HG02943 (cell line): ENCODE measurements around the gene EEFSEC.

Experiments
- ATAC-seq: cut with Tn5 transposase; IDR thresholded peaks from one replicate; pipeline ENCODE4 v1.9.1; 2021; ENCODE audit warnings: mild to moderate bottlenecking, low read depth, moderate library complexity; ENCODE audit not compliant: unreplicated experiment

EEFSEC gene

GRCh38 chr3:128269006-128269775, 115.9 kb downstream of the EEFSEC start:
- ATAC-seq: no peak

- ATAC-seq: no peak
These were observed 116.5 kb downstream of the EEFSEC start for GRCh38 chr3:128269796-128270195.

GRCh38 chr3:128270559-128271492, 117.5 kb downstream of the EEFSEC start:
- no peak for ATAC-seq

GRCh38 chr3:128271536-128272332, 118.5 kb downstream of the EEFSEC start:
- ATAC-seq: no peak

GRCh38 chr3:128273109-128273840, 120.0 kb downstream of the EEFSEC start:
- ATAC-seq: no peak

- ATAC-seq: no peak
These were observed 120.7 kb downstream of the EEFSEC start for GRCh38 chr3:128273841-128274573.

GRCh38 chr3:128274837-128275236, 121.6 kb downstream of the EEFSEC start:
- no peak for ATAC-seq

- ATAC-seq: no peak
These were observed 122.2 kb downstream of the EEFSEC start for GRCh38 chr3:128275316-128276145.

- no peak for ATAC-seq
These were observed 122.8 kb downstream of the EEFSEC start for GRCh38 chr3:128276146-128276435.

- ATAC-seq: no peak
These were observed 123.4 kb downstream of the EEFSEC start for GRCh38 chr3:128276577-128277183.

GRCh38 chr3:128277378-128278069, 124.2 kb downstream of the EEFSEC start:
- no peak for ATAC-seq

- ATAC-seq: no peak
These were observed 124.8 kb downstream of the EEFSEC start for GRCh38 chr3:128278130-128278529.

GRCh38 chr3:128278761-128279600, 125.7 kb downstream of the EEFSEC start:
- ATAC-seq: no peak

GRCh38 chr3:128279601-128279880, 126.3 kb downstream of the EEFSEC start:
- ATAC-seq: no peak

- no peak for ATAC-seq
These were observed 127.3 kb downstream of the EEFSEC start for GRCh38 chr3:128280481-128281052.

GRCh38 chr3:128281056-128281455, 127.8 kb downstream of the EEFSEC start:
- ATAC-seq: no peak
